Measurements from ENCODE around the gene FUOM.
"Not testable (repeated sequence)": the region's sequence is repeated elsewhere in the genome, so short reads cannot be mapped to it uniquely, and the experiment has no call there.

Gene FUOM

DNA sequence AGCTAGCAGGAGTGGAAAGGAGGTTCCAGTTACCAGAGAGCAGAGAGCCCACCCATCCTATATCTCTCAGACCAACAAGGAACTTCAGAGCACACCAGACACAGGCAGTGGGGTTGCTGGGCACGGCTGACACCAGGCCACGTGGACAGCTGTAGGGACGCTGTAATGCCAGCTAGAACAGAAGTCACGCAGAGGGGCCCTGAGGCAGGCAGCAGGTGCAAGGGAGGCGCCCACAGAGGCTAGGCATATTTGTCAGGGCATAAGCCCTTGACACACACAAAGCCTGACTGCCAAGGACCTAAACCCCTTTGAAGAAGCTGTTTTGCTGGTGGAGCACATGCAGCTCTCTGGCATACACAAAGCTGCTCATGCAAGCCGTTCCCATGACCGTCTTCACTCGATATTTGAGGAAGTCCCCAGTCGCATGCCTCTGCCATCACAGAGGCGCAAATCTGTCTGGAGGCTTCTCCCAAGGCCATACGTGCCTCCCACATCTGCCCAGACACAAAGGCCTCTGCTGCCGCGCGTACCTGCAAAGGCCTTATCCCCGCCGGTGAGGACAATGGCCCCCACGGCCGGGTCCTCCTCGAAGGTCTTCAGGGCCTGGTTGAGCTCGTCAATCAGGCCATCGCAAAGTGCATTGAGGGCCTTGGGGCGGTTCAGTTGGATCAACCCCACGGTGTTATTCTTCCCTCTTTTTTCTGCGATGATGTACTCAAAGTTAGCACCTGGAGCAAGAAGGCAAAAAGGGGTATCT lies 12.4 kb upstream of the FUOM start:
- TF ChIP-seq CTCF (IDR thresholded peaks at IDR 0.05; ENCODE audit: extremely low read depth, missing control alignments): no peak
- DNase-seq (ENCODE audit: low spot score): no peak

DNA sequence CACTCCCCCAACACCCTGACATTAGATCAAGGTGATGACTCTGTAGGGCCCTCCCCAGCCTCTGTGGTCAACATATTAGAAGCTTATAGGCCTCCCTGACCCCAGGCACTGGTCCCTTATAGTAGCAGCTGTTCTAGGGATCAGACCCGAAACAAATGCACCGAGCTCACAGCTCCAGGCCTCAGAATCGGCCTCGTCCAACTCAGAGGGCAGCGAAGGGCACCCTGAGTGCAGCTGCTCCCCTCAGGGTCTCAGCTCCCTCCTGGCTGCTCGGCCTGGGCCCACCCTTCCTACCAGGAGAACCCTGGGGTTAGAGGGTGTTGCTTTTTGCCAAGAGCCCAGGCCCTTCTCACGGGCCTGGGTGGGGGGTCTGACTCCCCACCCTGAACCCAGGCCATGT lies 10.3 kb upstream of the FUOM start:
- DNase-seq (ENCODE audit: low spot score): no peak
- TF ChIP-seq CTCF (IDR thresholded peaks at IDR 0.05; ENCODE audit: extremely low read depth, missing control alignments): no peak

DNA sequence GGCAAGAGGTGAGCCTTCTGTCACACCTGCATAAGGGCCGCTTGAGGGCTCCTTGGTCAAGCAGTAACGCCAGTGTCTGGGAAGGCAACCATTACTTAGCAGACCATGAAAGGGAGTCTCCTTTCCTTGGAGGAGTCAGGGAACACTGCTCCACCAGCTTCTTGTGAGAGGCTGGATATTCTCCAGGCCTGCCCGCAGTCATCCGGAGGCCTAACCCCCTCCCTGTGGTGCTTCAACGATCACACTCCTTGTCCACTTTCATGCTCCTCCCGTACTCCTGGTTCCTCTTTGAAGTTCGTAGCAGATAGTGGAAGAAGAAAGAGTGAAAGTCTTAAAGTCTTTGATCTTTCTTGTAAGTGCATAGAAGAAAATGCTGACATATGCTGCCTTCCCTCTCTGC lies 9.6 kb upstream of the FUOM start:
- not testable (repeated sequence) for DNase-seq (ENCODE audit: low spot score)

DNA sequence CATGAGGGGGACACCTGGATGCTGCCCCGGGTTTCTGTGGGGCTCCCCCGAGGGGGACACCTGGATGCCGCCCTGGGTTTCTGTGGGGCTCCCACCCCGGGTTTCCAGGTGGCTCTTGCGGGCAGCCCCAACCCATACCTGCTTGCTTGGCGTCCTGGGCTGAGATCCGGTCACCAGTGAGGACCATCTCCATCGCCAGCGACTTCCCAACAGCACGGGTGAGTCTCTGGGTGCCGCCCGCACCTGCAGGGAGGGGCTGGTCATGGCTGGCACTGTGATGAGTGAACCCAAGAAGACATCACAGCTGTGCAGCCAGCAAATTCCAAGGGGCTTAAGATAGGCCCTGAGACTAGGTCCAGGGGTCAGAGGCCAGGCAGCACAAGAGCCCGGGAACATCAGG lies 8.9 kb upstream of the FUOM start:
- no peak for TF ChIP-seq CTCF (IDR thresholded peaks at IDR 0.05; ENCODE audit: extremely low read depth, missing control alignments)
- no peak for DNase-seq (ENCODE audit: low spot score)

- no peak for TF ChIP-seq CTCF (IDR thresholded peaks at IDR 0.05; ENCODE audit: extremely low read depth, missing control alignments)
- DNase-seq (ENCODE audit: low spot score): no peak
These were observed 8.3 kb upstream of the FUOM start for GRCh38 chr10:133366130-133366478.

DNA sequence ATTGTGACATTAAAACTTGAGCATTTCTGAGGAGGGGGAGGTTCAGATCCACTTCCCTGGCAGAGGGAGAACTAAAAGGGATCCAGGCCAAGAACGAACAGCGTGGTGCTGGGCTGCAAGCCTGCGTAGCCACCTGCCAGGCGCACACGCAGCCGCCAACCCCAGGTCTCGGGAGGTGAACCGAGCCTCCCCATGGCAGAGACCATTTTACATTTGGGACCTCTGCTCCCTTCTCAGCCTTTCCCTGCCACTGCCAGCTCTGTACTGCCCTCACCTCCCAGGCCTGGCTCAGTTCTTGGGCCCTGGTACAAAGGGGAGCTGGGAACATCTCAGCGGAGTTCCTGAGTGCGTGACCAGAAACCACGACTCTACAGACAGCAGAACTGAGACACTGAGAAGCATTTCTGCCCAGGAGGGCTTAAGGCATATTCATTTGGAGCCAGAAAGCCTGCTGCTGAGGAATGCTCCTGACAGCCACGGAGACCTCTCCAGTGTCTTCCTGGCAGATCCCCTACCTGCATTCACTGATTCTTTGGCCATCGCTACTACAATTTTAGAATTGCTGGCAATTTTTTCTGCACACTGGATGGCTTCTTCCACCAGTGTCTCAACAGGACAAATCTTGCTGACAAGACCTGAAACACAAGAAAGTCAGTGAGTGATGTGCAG lies 7.8 kb upstream of the FUOM start:
- no peak for TF ChIP-seq CTCF (IDR thresholded peaks at IDR 0.05; ENCODE audit: extremely low read depth, missing control alignments)
- DNase-seq (ENCODE audit: low spot score): no peak

- DNase-seq (ENCODE audit: low spot score): no peak
- TF ChIP-seq CTCF (IDR thresholded peaks at IDR 0.05; ENCODE audit: extremely low read depth, missing control alignments): no peak
These were observed 7.0 kb upstream of the FUOM start for GRCh38 chr10:133364645-133365431.
